Right lobe of liver (tissue), 6 donors: ENCODE data around the gene FOXF2. TPM values are rescaled to one million over a fixed set of nuclear protein-coding genes. Genes with fewer than 3 reads are reported as not detected.
"Not testable (repeated sequence)": the region's sequence is repeated elsewhere in the genome, so short reads cannot be mapped to it uniquely, and the experiment has no call there.

ENCODE experiments used
- ATAC-seq, 4 donors: fragments of 200-7000 bp; cut with Tn5 transposase; one replicate each; pipeline ENCODE4 v1.9.1; 2020; ENCODE audit warnings: mild to moderate bottlenecking in 4 of 4, moderate library complexity in 4 of 4
- DNase-seq, 3 donors: peaks; one replicate each; pipeline ENCODE4 v3.0.0-alpha.2; 2020
- H3K27ac ChIP-seq, 3 donors: fragments of 200-600 bp; one replicate each; pipeline ENCODE4 v1.8.0; 2022
- H3K27me3 ChIP-seq, 2 donors: fragments of 200-600 bp; one replicate each; pipeline ENCODE4 v1.8.0; 2022
- H3K36me3 ChIP-seq, 4 donors: fragments of 200-600 bp; sonication (generic) in 1 of 4; one replicate each; pipeline versions ENCODE4 v1.5.1 to v1.8.0; 2017 to 2022; ENCODE audit warnings: control low read depth in 1 of 4
- H3K4me1 ChIP-seq, 4 donors: fragments of 200-600 bp; sonication (generic) in 1 of 4; one replicate each; pipeline versions ENCODE4 v1.5.1 to v1.8.0; 2017 to 2022; ENCODE audit warnings: control low read depth in 1 of 4
- H3K4me3 ChIP-seq, 3 donors: fragments of 200-600 bp; one replicate each; pipeline ENCODE4 v1.8.0; 2022
- H3K9me3 ChIP-seq, 4 donors: fragments of 200-600 bp; sonication (generic) in 1 of 4; one replicate each; pipeline versions ENCODE4 v1.5.1 to v1.8.0; 2017 to 2022; ENCODE audit warnings: control low read depth in 1 of 4
- POLR2A ChIP-seq: fragments of 450-650 bp; IDR thresholded peaks from one replicate; pipeline ENCODE4 v1.6.1; 2017; ENCODE audit warnings: antibody characterized with exemption, mild to moderate bottlenecking
- WGBS: methylation state at CpG from one replicate; pipeline ENCODE4 v1.1.6; 2018; ENCODE audit warnings: low coverage, low lambda C conversion rate; ENCODE audit not compliant: insufficient coverage; ENCODE audit errors: missing lambda C conversion rate; 5-methylcytosine and 5-hydroxymethylcytosine counted together
- intact Hi-C, 2 donors: fragments of 100-400 bp; cut with DNase I; formaldehyde crosslinking; loops; one replicate each; pipeline versions ENCODE4 v1.11.2 to v1.14.1; 2022
- total RNA-seq, 6 experiments: library from RNA; depleted of rRNA in 2 of 6; stranded (reverse); fragments of >200 nt in 2 of 6; fragmentation: NEBNext Ultra II Directional in 3 of 6; extraction: Animal tissue kit (Norgen Biotek cat#: 25700) in 3 of 6; gene quantifications; one replicate each; pipeline versions ENCODE4 v1.1.0 to v1.2.4, GENCODE V29; 2016 to 2023
- TF ChIP-seq, protein P1 (sequence below), 4 donors: fragments of 200-600 bp in 3 of 4; fragments of 450-650 bp in 1 of 4; IDR thresholded peaks; one replicate each; pipeline versions ENCODE4 v1.5.1 to v1.8.0; 2016 to 2022; ENCODE audit warnings: antibody characterized with exemption in 4 of 4, mild to moderate bottlenecking in 2 of 4
- donor health status: DM: no; HTN: yes; CAD: no.
- donor health status: DM: no; HTN: no; CAD: no.
- donor health status: DM: no; HTN: no; CAD: no.
- donor health status: DM: no; HTN: yes; CAD: no.
- donor health status: DM: no; HTN: yes; CAD: no.

FOXF2 gene
- total RNA-seq, 6 experiments from 2014 or later: 0.11 to 0.19 TPM; not detected in 4

DNA sequence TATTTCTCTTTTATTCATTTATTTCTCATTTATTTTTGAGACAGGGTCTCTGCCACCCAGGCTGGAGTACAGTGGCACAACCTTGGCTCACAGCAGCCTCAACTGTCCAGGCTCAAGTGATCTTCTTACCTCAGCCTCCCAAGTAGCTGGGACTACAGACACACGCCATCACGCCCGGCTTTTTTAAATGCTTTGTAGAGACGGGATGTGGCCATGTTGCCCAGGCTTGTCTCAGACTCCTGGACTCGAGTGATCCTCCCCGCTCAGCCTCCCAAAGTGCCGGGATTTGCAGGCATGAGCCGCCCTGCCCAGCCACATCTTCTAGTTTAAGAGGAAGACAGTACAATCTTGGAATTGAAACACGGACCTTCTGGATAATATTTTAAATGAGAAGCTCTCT lies 21.6 kb upstream of the FOXF2 start:
- no peak for ATAC-seq
- Histone ChIP-seq H3K4me3 (no peak overlapping the region), H3K36me3 (no peaks in the 10 kb centered on the region), H3K27ac (no peak overlapping the region), H3K9me3 (no peaks in the 10 kb centered on the region), H3K4me1 (no peaks in the 10 kb centered on the region), H3K27me3 (no peaks in the 10 kb centered on the region)
- no peak for TF ChIP-seq POLR2A
- TF ChIP-seq, protein P1, sequence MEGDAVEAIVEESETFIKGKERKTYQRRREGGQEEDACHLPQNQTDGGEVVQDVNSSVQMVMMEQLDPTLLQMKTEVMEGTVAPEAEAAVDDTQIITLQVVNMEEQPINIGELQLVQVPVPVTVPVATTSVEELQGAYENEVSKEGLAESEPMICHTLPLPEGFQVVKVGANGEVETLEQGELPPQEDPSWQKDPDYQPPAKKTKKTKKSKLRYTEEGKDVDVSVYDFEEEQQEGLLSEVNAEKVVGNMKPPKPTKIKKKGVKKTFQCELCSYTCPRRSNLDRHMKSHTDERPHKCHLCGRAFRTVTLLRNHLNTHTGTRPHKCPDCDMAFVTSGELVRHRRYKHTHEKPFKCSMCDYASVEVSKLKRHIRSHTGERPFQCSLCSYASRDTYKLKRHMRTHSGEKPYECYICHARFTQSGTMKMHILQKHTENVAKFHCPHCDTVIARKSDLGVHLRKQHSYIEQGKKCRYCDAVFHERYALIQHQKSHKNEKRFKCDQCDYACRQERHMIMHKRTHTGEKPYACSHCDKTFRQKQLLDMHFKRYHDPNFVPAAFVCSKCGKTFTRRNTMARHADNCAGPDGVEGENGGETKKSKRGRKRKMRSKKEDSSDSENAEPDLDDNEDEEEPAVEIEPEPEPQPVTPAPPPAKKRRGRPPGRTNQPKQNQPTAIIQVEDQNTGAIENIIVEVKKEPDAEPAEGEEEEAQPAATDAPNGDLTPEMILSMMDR (IDR thresholded peaks at IDR 0.05): no peak
- WGBS: 84% methylated on average over 7 of the region's 9 CpGs
- no peak for DNase-seq
- intact Hi-C loops: no loop called here

DNA sequence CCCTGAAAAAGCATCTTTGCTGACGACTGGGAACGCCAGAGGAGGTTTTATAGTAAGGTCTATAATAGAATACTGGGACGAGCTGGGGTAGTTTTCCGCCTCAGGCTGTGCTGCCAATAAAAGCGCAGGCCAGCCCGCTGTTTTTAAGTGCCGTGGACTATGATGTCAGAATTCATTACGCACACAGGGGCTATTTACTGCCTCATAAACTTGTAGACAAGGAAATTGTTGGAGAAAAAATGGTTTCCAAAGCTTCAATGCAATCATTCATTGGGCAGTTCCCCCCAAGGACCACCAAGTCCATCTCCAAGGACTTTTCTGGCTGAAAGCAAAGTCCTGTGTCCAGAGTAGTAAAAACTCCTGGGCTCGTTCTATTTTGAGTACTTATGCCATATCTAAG lies 20.4 kb upstream of the FOXF2 start:
- ATAC-seq (no peak), DNase-seq (no peak)
- intact Hi-C loops: no loop called here
- WGBS: 77% methylated on average over 4 of the region's 9 CpGs
- H3K4me1 ChIP-seq: no peaks in the 10 kb centered on the region
- H3K9me3 ChIP-seq: no peaks in the 10 kb centered on the region
- TF ChIP-seq, protein P1 (IDR thresholded peaks at IDR 0.05): no peak
- no peak for TF ChIP-seq POLR2A
- H3K36me3 ChIP-seq: no peaks in the 10 kb centered on the region
- no peak overlapping the region for H3K4me3 ChIP-seq
- no peaks in the 10 kb centered on the region for H3K27me3 ChIP-seq
- no peak overlapping the region for H3K27ac ChIP-seq

DNA sequence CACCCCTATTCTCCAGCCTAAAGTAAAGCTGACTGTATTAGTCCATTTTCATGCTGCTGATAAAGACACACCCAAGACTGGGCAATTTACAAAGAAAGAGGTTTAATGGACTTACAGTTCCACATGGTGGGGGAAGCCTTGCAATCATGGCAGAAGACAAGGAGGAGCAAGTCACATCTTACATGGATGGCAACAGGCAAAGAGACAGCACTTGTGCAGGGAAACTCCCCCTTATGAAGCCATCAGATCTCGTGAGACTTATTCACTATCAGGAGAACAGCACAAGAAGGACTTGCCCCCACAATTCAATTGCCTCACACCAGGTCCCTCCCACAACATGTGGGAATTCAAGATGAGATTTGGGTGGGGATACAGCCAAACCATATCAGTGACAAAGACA lies 19.7 kb upstream of the FOXF2 start:
- H3K27ac ChIP-seq, H3K4me3 ChIP-seq, H3K36me3 ChIP-seq, ATAC-seq, H3K27me3 ChIP-seq, intact Hi-C loops, H3K9me3 ChIP-seq, DNase-seq, H3K4me1 ChIP-seq: not testable (repeated sequence)
- WGBS: no CpG with 5 or more reads among the region's 1 CpG

DNA sequence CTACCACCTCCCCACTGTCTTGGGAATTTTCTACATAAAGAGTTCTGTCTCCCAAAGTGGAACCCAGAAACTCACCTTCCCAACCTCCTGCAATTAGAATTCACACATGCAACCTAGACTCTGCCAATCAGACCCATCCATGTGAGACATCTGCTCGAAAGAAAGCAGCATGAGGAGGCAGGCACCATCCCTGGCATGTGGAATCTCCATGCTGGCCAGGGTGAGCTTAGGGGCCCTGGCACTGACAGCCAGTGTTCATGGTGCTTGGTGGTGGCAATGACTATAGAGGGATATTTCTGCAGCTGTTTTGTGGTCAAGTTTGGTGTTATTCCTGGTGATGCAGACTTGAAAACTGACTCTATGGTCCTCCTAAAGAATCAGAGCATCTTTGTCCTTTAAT lies 17.4 kb upstream of the FOXF2 start:
- Histone ChIP-seq H3K4me1 (no peaks in the 10 kb centered on the region), H3K27ac (no peak overlapping the region), H3K27me3 (peaks cover 0 to 12% of the 10 kb centered on the region in 2 donors), H3K4me3 (no peak overlapping the region), H3K36me3 (no peaks in the 10 kb centered on the region), H3K9me3 (no peaks in the 10 kb centered on the region)
- TF ChIP-seq, protein P1 (IDR thresholded peaks at IDR 0.05): no peak
- DNase-seq (no peak), ATAC-seq (no peak)
- intact Hi-C loops: no loop called here
- 50% methylated on average over 1 of the region's 1 CpG for WGBS

DNA sequence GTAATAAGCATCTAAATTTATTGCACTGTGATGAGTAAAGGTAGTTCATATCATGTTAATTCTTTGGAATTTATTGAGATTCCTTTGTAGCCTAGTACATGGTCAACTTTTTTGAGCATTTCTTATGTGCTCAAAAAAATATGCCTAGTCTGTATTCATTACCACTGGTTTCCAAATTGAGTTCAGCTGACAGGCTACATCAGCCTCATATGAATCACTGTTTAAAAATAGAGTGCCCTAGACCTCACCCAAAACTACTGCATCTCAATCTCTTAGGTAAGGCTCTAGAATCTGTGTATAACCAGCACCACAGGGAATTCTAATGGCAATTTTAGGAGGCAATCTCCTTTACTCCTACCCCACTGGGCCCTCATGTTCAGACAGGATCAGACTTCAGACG lies 16.7 kb upstream of the FOXF2 start:
- intact Hi-C loops: no loop called here
- Histone ChIP-seq H3K9me3 (no peaks in the 10 kb centered on the region), H3K27ac (no peak overlapping the region), H3K27me3 (peaks cover 1 to 20% of the 10 kb centered on the region in 2 donors), H3K4me3 (no peak overlapping the region), H3K4me1 (no peaks in the 10 kb centered on the region), H3K36me3 (no peaks in the 10 kb centered on the region)
- ATAC-seq (no peak), DNase-seq (no peak)
- WGBS: 78% methylated on average over 1 of the region's 1 CpG
- TF ChIP-seq, protein P1 (IDR thresholded peaks at IDR 0.05): no peak
- no peak for TF ChIP-seq POLR2A
